ENCODE measurements around the gene SLC10A2.

The SLC10A2 gene

DNA sequence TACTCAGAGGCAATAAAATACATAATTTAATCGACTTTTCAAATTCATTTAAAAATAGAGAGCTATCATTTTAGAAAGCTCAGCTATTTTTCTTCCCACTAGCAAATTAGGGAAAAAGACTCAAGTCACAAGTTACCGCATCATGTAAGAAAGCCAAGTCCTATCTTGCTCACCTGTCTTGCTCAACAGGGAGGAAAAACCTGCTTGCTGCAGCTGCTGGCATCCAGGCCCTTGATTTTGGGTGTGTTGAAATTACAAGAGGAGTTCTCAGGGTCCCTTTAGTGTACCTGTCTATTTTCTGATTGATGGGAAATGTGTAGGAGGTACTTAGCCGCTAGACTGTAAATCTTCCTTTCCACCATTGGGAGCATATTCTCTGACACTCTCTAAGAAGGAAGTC lies 22.2 kb downstream of the SLC10A2 start:
- no peak for DNase-seq (ENCODE audit: low read depth)

DNA sequence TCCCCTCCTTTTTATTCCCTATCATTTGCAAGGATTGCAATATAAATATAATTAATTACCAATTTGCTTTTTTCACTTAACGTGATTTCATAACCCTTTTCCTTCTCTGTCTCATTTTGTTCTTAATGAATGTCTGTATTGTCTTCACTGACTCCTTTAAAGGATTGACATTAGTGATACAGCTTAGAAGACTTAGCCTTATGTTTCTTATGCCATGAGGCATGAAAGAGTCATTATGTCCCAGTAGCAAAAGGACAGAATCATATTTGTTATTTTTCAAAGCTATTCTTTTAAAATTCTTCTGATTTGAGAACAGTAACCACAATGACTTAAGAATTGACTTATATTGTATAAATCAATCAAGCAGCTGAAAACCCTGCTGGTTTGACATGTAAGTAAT lies 26.2 kb downstream of the SLC10A2 start:
- DNase-seq (ENCODE audit: low read depth), result no peak

DNA sequence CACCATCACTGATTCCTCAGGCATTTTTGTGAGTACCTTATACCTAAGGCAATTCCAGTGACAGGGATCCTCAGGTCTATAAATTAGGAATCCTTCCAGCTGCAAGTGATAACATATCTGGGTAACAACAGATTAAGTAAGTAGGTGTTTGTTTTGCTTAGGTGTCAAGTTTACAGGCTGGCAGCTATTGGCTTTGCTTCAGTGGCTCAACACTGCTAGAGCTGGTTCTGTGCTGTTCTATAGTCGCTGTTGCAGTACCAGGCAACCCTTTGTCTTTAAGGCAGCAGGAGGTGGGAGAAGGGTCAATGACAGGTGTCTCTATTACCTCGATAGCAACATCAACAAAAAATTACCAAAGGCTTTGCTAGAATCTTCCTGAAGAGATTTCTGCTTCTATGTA lies 27.0 kb downstream of the SLC10A2 start:
- no peak for DNase-seq (ENCODE audit: low read depth)

DNA sequence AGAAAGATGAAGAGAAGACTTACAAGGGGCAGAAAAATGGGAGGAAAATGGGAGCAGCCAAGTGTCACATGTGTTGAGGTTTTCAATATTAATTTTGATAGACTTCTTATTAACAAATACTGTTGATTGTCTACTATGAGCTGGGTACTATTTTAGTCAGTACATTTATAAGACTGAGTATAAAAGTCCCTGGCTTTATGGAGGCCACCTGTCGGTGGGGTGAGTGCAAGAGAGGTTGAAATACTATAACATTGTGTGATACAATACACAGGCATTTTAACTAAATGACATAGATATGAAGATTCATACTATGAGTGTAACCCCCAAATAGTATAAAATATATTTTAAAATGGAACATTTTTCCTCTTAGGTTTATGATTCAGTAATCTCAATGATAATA lies 29.9 kb downstream of the SLC10A2 start:
- no peak for DNase-seq (ENCODE audit: low read depth)

DNA sequence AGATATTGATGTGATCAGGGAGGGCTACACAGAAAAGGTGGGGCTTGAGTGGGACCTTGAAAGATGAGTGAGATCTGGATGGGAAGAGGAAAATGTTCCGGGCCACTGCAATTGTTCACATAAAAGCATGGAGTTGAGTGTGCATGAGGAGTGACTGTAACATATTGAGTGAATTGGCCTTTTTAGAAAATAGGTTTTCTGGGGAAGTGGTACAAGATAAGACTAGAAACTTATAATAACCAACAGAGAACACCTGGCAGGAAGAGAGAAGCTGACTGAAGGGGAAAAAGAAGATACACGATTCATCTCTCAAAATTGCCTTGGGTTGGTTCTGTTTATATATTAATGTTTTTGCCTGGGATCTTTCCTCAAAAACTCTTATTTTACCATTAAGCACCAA lies 32.2 kb downstream of the SLC10A2 start:
- DNase-seq (ENCODE audit: low read depth), result no peak

DNA sequence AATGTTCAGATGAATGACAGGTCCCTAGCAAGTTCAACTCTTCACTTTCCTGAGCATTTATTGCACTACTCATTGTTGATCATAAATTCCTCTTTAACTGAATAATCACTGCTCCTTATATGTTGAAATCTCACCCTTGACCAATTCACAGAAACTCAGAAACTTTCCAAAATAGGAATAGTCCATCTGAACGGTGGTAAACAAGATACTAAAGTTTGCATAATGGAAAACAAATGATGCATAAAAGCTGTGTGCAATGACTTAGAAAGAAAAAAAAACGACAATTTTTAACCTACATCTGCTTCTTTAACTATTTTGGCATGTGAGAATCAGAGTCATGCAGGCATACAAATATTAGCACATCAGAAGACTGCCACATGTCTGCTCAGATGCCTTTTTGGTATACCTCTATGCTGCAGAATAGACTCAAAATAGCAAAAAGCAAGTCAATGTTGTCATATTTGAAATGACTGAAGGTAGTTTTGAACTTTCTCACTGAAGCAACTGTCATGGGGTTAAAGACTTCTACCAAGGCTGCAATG lies 34.8 kb downstream of the SLC10A2 start:
- DNase-seq (ENCODE audit: low read depth), result no peak

DNA sequence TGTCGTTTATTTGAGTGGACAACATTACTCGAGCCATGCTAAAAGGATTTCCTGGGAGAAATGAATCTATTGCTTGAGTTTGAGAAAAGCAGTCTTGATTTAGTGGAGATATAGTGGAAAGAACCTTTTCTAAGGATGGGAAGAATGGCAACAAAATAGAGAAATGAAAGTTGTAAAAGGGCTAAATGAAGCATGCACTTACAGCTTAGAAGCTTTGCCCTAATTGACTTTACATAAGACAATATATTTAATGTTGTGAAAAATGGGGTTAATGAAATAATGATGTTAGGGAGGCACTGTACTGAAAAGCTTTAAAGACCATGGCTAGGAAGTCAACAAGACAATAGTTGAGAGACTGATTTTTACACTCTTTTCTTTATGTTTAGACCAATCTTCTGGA lies 35.4 kb downstream of the SLC10A2 start:
- no peak for DNase-seq (ENCODE audit: low read depth)

DNA sequence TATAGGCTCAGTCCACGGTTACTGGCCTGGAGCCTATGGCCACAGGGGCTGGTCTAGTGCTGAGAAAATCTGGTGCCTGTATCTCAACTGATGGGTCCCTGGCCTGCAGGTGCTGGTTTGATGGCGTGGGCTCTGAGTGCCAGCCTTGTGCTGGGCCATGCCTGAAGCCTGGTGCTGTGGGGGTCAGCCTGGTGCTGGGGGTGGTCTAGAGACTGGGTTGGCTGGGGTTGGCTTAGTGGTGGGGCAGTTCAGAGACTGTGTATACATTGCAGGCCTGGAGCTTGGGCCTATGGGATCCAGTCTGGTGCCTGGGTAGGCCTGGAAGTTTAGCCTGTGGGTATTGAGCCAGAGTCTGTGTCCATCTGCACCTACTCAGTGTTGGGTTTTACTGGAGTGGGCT lies 36.4 kb downstream of the SLC10A2 start:
- no peak for DNase-seq (ENCODE audit: low read depth)

DNA sequence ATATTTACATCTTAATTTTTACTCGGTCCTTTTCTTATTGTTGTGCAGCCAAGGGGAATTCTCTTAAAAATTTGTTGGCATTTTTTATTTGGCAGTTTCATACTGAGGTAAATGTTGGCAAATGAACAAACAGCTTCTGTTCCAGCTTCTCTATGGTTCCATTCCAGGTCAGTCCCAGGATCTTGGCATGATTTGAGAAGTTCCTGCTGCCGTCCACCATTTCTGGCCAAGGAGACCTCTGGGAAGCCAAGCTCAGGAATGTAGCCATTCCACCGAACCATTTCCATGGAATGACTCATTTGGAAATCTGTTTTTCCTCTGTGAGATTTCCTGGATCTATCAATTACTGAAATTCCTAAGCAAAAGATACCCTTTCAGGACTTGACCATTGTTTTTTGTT lies 43.9 kb downstream of the SLC10A2 start:
- DNase-seq (ENCODE audit: low read depth), result no peak

DNA sequence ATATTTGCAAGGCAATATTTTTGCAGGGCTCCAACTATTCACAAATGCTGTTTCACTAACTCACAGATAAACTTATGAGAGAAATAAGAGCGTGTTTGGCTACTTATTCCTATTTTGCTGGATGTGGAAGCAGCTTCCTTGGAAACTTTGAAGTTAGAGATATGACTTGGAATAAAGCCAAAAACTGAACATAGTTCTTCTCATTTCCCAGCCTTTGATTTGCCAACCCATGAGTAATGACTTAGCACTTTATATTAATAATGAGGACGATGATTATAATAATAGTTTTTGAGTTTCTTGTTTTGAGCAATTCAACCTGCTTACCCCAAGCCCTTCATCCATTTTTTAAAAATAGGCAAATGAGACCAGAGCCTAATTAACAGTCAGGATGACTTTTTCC lies 47.7 kb downstream of the SLC10A2 start:
- DNase-seq (ENCODE audit: low read depth), result no peak

DNA sequence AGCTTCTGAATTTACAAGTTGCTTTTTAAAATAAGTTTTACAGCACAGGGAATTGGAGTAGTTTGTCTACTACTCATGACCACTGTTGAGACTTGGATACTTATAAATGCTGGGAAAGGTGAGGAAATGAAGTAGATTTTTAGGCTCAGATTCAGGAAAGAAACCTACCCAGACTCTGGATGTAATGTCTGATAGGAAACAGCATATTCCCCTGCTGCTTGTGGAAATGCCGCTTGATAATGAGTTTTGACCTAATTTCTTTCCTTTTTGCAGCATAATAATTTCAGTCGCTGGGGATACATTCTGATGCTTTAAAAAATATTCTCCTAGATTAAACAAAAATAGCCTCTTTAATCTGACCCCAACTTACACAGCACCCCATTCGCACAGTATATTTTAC lies 53.6 kb downstream of the SLC10A2 start:
- no peak for DNase-seq (ENCODE audit: low read depth)

DNA sequence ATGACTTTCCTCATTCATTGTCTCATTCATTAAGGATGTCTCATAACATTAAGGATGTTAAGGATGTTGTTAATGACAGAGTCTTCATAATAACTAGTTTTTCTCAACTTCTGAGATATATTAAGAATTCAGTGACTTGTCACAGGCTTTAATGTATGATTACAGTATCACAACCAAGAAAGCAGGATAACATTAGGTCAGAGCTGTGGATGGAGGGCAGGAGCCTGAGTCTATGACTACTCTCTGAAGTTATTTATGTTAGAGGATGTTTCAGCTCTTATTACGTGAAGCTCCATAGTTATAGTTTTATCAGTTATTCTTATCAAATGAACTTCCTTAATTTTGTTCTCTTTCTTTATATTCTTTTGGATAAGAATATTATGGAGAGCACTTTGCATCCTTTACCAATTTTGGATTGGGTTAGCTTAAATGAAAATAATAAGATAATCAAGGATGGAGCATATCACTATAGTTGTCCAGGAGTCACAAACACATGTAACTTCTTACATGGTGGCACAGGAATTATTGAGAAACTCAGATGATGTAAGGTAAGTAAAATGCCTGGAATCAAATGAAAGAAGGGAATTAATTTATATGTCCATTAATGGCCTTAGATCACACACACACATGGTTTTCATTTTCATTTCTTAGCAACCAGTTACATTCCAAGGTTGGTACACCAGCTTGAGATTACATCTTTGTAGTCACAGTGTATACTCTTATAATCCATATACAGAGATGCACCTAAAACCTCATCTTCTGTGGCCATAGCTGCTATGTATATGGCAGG lies 57.0 kb downstream of the SLC10A2 start:
- no peak for DNase-seq (ENCODE audit: low read depth)

DNA sequence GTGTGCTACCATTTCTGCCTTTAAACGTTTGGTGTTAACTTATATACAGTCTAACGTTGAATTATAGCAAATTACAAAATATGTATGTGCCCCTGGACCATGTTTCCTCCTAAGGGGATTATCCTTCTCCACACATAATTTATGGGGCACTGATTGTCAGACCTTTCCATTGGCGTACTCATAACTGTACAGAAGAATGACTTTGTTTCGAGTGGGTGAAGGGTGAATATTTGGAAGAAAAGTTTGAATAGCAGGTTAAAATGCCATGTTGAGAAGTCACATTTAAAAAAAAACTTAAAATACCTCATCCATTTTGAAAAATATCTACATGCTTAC lies 58.8 kb downstream of the SLC10A2 start:
- DNase-seq (ENCODE audit: low read depth), result no peak

DNA sequence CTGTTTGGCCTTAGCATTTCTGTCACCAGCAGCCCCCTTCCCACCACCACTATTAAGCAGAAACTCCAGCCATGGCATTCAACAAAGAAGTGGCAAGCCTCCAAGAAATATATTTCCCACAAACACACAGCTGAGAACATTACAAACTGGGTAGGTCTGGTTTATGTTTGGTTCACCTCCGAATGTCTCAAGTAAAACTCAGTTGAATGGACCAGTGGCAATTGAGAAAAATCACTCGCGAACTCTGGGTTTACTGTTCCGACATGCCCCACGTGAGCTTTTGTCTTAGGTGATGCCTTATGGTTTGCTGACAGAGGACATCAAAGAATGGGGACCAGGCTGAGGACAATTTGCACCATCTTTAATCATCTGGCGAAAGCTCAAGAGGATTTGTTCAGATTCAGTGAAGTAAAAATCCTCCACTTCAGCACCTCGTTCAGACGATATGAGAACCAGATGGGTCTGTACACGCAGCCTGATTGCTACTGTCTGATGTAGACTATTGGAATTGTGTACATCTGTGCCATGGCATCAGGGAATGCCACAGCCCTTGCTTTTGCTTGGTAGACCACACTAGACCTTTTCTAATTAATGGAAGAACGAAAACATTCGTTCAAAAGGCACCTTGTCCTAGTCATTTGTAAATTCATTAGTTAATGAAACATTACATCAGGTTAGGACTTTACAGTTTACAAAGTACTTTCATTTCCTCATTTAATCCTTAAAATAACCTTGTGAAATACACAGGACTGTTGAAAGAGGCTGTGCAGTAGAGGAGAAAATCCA lies 59.4 kb downstream of the SLC10A2 start:
- DNase-seq (ENCODE audit: low read depth), result no peak

DNA sequence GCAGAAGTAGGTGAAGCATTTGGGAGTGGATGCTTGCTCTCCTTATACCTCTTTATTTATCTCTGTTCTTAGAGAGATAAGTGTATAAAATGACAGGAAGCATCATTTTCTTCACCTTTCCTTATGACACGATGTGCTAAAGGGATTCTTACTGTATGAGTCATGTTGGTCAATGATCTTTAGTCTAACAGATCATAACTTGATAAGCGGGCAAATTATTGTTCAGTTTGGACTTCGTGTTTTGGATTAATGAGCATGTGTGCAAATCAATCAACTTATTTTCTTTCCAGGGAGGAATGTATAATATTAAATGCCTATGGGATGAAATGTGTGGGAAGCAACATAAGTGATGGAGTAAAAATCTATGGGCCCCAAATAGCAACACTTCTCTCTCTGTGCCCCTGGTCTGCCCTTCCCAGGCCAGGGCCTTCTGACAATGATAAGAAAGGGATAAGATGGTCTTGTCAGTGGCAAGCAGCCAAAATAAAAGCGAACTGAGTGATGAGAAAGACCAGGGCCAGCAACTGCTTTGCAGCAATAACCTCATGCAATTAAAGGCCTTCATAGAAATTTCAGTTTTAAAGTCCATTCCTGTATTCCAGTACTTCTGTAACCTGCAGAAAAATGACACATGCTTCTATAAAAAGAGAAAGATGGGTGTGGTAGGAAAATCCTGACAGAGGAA lies 61.4 kb downstream of the SLC10A2 start:
- no peak for DNase-seq (ENCODE audit: low read depth)

DNA sequence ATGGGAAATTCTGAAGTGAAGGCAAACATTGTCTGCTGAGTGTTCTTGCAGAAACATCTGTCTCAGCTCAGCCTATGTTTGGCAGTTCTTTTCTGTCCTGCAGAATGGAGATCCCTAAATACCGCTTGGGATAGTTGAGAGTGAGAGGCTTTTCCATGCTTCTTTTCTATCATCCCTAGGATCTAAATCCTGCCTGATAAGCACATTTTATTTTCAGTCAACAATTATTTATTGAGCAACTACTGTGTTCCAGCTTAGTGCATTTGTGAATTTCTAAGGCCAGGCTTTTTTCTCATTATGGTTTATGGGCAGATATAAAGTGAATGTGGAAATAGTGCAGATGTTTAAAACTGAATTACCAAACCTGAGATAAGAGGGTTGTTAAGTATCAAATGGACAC lies 62.6 kb downstream of the SLC10A2 start:
- DNase-seq (ENCODE audit: low read depth), result no peak

DNA sequence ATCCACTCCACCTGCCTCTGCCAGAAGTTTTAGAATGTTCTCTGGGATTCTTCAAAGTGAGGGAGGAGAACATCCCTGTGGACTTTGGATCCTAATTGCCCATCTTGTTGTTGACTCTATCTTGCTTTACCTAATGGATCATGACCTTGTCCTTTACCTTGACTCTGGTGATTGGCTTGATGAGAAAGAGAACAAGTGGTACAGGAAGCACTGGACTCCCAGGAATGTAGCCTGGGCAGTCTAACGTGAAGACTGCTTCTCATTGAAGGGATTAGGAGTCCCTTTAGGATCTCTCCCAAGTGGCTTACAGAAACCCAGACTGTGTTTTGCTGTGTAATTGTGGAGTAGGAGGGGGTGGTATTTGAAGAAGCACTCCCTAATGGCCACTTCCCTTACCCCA lies 63.9 kb downstream of the SLC10A2 start:
- DNase-seq (ENCODE audit: low read depth), result no peak

DNA sequence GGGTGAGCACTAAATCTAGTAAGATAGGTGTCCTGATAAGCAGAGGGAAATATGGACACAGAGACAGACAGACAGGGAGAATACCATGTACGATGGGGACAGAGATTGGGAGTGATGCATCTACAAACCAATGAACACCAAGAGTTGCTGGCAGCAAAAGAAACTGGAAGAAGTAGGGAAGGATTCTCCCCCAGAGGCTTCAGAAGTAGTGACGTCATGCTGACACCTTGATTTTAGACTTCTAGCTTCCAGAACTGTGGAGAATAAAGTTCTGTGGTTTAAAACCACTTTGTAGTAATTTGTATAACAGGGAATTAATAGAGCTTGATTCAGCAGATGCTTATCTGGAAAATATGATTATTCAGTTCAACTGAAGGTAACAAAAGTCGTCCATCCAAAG lies 66.1 kb downstream of the SLC10A2 start:
- DNase-seq (ENCODE audit: low read depth), result no peak

DNA sequence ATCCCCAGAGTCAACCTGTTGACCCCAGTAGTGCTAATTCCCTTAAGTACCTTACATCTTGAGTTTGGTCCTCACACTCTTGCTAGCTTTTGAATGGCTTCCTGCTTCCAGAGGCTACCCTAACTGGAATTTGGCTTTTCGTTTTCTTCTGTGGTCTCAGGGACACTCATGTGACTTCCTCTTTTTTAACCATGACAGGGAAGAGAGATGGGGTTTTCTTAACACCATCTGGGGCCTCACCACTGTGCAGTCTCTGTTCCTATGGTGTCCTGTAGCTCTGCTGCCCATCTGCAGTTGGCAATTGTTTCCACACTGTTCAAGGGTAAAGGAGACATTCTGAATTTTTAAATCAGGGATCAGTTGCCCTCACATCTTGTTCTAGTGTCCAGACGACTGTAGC lies 66.7 kb downstream of the SLC10A2 start:
- no peak for DNase-seq (ENCODE audit: low read depth)
